H9 (cell line): Measurements from ENCODE around the gene MOCS1. TPM values are rescaled to one million over a fixed set of nuclear protein-coding genes. Genes with fewer than 3 reads are reported as not detected.

Source experiments
- DNase-seq: peaks from one replicate; pipeline ENCODE4 v3.0.0-alpha.2; 2017
- H2AFZ ChIP-seq: one replicate; pipeline ENCODE4 v1.6.1; 2013; ENCODE audit warnings: mild to moderate bottlenecking, low read length, control low read depth, moderate library complexity
- H2AK5ac ChIP-seq: 2 replicates; pipeline ENCODE4 v1.6.1; 2013; ENCODE audit warnings: low read length, control low read depth, mixed read lengths; ENCODE audit not compliant: insufficient read length
- H2BK120ac ChIP-seq: one replicate; pipeline ENCODE4 v1.6.1; 2013; ENCODE audit warnings: low read depth, mild to moderate bottlenecking, low read length, control low read depth, inconsistent platforms; ENCODE audit not compliant: poor library complexity, severe bottlenecking
- H2BK12ac ChIP-seq: 2 replicates; pipeline ENCODE4 v1.6.1; 2013; ENCODE audit warnings: low read length, control low read depth, mixed read lengths, low read depth; ENCODE audit not compliant: insufficient read length
- H2BK15ac ChIP-seq: 2 replicates; pipeline ENCODE4 v1.6.1; 2013; ENCODE audit warnings: low read depth, low read length, control low read depth
- H2BK20ac ChIP-seq: one replicate; pipeline ENCODE4 v1.6.1; 2013; ENCODE audit warnings: low read depth, mild to moderate bottlenecking, low read length, control low read depth, inconsistent platforms; ENCODE audit not compliant: poor library complexity, severe bottlenecking
- H2BK5ac ChIP-seq: 2 replicates; pipeline ENCODE4 v1.6.1; 2013; ENCODE audit warnings: low read length, control low read depth, mixed read lengths; ENCODE audit not compliant: insufficient read length
- H3K14ac ChIP-seq: 2 replicates; pipeline ENCODE4 v1.6.1; 2013; ENCODE audit warnings: low read length, control low read depth; ENCODE audit not compliant: insufficient read depth
- H3K18ac ChIP-seq: 2 replicates; pipeline ENCODE4 v1.6.1; 2013; ENCODE audit warnings: low read depth, mild to moderate bottlenecking, mixed read lengths, low read length, control low read depth; ENCODE audit not compliant: insufficient read length
- H3K23ac ChIP-seq: 2 replicates; pipeline ENCODE4 v1.6.1; 2013; ENCODE audit warnings: low read length, control low read depth, mixed read lengths, low read depth; ENCODE audit not compliant: insufficient read length
- H3K23me2 ChIP-seq: 2 replicates; pipeline ENCODE4 v1.6.1; 2013; ENCODE audit warnings: low read depth, mild to moderate bottlenecking, mixed read lengths, low read length, control low read depth; ENCODE audit not compliant: insufficient read length, poor library complexity, severe bottlenecking
- H3K27ac ChIP-seq: 2 replicates; pipeline ENCODE4 v1.5.1; 2013; ENCODE audit warnings: low read length, control low read depth, mixed read lengths, low read depth; ENCODE audit not compliant: insufficient read length
- H3K27me3 ChIP-seq: 2 replicates; pipeline ENCODE4 v1.6.1; 2013; ENCODE audit warnings: low read length, control low read depth, inconsistent platforms; ENCODE audit not compliant: insufficient read depth
- H3K4ac ChIP-seq: 2 replicates; pipeline ENCODE4 v1.6.1; 2013; ENCODE audit warnings: low read depth, mild to moderate bottlenecking, control low read depth, inconsistent platforms, low read length, moderate library complexity
- H3K4me1 ChIP-seq: 2 replicates; pipeline ENCODE4 v1.6.1; 2013; ENCODE audit warnings: low read length, control low read depth, inconsistent platforms; ENCODE audit not compliant: insufficient read depth
- H3K4me2 ChIP-seq: 2 replicates; pipeline ENCODE4 v1.6.1; 2013; ENCODE audit warnings: low read length, control low read depth, mixed read lengths; ENCODE audit not compliant: insufficient read length, insufficient read depth
- H3K56ac ChIP-seq: 2 replicates; pipeline ENCODE4 v1.6.1; 2013; ENCODE audit warnings: low read depth, mild to moderate bottlenecking, mixed read lengths, low read length, control low read depth; ENCODE audit not compliant: insufficient read length
- H3K79me1 ChIP-seq: 2 replicates; pipeline ENCODE4 v1.6.1; 2013; ENCODE audit warnings: low read depth, mild to moderate bottlenecking, moderate library complexity, low read length, control low read depth, inconsistent platforms; ENCODE audit not compliant: insufficient read depth, poor library complexity, severe bottlenecking
- H3K79me2 ChIP-seq: 2 replicates; pipeline ENCODE4 v1.6.1; 2013; ENCODE audit warnings: low read length, control low read depth, inconsistent platforms; ENCODE audit not compliant: insufficient read depth
- H3K9ac ChIP-seq: 2 replicates; pipeline ENCODE4 v1.6.1; 2013; ENCODE audit warnings: low read length, control low read depth, mixed read lengths; ENCODE audit not compliant: insufficient read length; ENCODE audit errors: extremely low read depth
- H3K9me3 ChIP-seq: one replicate; pipeline ENCODE4 v1.6.1; 2013; ENCODE audit warnings: low read depth, low read length, inconsistent platforms; ENCODE audit not compliant: control insufficient read depth
- H3T11ph ChIP-seq: one replicate; pipeline ENCODE4 v1.6.1; 2013; ENCODE audit warnings: mild to moderate bottlenecking, low read length, control low read depth, inconsistent platforms
- H4K20me1 ChIP-seq: one replicate; pipeline ENCODE4 v1.6.1; 2013; ENCODE audit not compliant: control insufficient read depth, insufficient read length, insufficient read depth
- H4K5ac ChIP-seq: 2 replicates; pipeline ENCODE4 v1.6.1; 2013; ENCODE audit warnings: low read depth, mild to moderate bottlenecking, mixed read lengths, low read length, control low read depth; ENCODE audit not compliant: insufficient read length
- H4K8ac ChIP-seq: replicated peaks from 2 replicates; pipeline ENCODE4 v1.6.1; 2013; ENCODE audit warnings: low read length, control low read depth, mixed read lengths, low read depth; ENCODE audit not compliant: insufficient read length
- H4K91ac ChIP-seq: 2 replicates; pipeline ENCODE4 v1.6.1; 2013; ENCODE audit warnings: low read depth, mild to moderate bottlenecking, moderate library complexity, mixed read lengths, low read length, control low read depth; ENCODE audit not compliant: insufficient read length
- H3K27ac Mint-ChIP-seq, 3 experiments: 2 replicates in 2 of 3; 3 replicates in 1 of 3; pipeline ENCODE4 v1.8.0; 2020 to 2021; ENCODE audit warnings: mixed read lengths in 3 of 3, mild to moderate bottlenecking in 1 of 3, moderate library complexity in 1 of 3
- H3K27me3 Mint-ChIP-seq: 2 replicates; pipeline ENCODE4 v1.8.0; 2021; ENCODE audit warnings: low read depth, mild to moderate bottlenecking, moderate library complexity, mixed read lengths
- H3K36me3 Mint-ChIP-seq, 3 experiments: 2 replicates in 2 of 3; 3 replicates in 1 of 3; pipeline ENCODE4 v1.8.0; 2020 to 2021; ENCODE audit warnings: low read depth in 3 of 3, mixed read lengths in 3 of 3; ENCODE audit not compliant: insufficient read depth in 1 of 3
- H3K4me1 Mint-ChIP-seq, 2 experiments: 2 replicates each; pipeline ENCODE4 v1.8.0; 2020; ENCODE audit warnings: mixed read lengths in 2 of 2
- H3K4me3 Mint-ChIP-seq, 2 experiments: 2 replicates in 1 of 2; 3 replicates in 1 of 2; pipeline ENCODE4 v1.8.0; 2020 to 2021; ENCODE audit warnings: mild to moderate bottlenecking in 2 of 2, mixed read lengths in 2 of 2, moderate library complexity in 1 of 2
- H3K9me3 Mint-ChIP-seq, 2 experiments: 2 replicates in 1 of 2; 3 replicates in 1 of 2; pipeline ENCODE4 v1.8.0; 2020; ENCODE audit warnings: mild to moderate bottlenecking in 2 of 2, mixed read lengths in 2 of 2, moderate library complexity in 1 of 2
- total RNA-seq: library from RNA; stranded (reverse); gene quantifications from 2 replicates; pipeline ENCODE4 v1.2.1, GENCODE V29; 2021
- TF ChIP-seq, protein P1 (sequence below): fragments of 200-600 bp; sonication (generic); conservative IDR thresholded peaks from 3 replicates; pipeline ENCODE4 v1.8.0; 2021; ENCODE audit warnings: antibody characterized with exemption, mild to moderate bottlenecking

MOCS1 gene
- total RNA-seq, 1 experiment from 2014 or later, result 15.2 TPM

GRCh38 chr6:39984051-39984450 is 49.8 kb upstream of the MOCS1 start:
- no peak overlapping the region for H3K56ac ChIP-seq
- no peak overlapping the region for H3K4me3 Mint-ChIP-seq
- no peak overlapping the region for H3K9ac ChIP-seq
- H2AK5ac ChIP-seq, result no peak overlapping the region
- no peak overlapping the region for H2AFZ ChIP-seq
- H4K91ac ChIP-seq, result no peak overlapping the region
- peaks cover 4% of the 10 kb centered on the region for H3K27me3 Mint-ChIP-seq
- no peak overlapping the region for H2BK120ac ChIP-seq
- no peak overlapping the region for H3K14ac ChIP-seq
- TF ChIP-seq, protein P1, sequence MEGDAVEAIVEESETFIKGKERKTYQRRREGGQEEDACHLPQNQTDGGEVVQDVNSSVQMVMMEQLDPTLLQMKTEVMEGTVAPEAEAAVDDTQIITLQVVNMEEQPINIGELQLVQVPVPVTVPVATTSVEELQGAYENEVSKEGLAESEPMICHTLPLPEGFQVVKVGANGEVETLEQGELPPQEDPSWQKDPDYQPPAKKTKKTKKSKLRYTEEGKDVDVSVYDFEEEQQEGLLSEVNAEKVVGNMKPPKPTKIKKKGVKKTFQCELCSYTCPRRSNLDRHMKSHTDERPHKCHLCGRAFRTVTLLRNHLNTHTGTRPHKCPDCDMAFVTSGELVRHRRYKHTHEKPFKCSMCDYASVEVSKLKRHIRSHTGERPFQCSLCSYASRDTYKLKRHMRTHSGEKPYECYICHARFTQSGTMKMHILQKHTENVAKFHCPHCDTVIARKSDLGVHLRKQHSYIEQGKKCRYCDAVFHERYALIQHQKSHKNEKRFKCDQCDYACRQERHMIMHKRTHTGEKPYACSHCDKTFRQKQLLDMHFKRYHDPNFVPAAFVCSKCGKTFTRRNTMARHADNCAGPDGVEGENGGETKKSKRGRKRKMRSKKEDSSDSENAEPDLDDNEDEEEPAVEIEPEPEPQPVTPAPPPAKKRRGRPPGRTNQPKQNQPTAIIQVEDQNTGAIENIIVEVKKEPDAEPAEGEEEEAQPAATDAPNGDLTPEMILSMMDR, result no peak
- no peak overlapping the region for H2BK20ac ChIP-seq
- H3K9me3 Mint-ChIP-seq, result peaks cover 0 to 3% of the 10 kb centered on the region in 2 experiments; a peak in 3 of 5 replicates
- H3K4ac ChIP-seq, result no peak overlapping the region
- no peak for DNase-seq
- H4K5ac ChIP-seq, result no peak overlapping the region
- no peaks in the 10 kb centered on the region for H3K9me3 ChIP-seq
- peaks cover 0 to 3% (median 0%) of the 10 kb centered on the region in 3 experiments; a peak in 1 of 7 replicates for H3K36me3 Mint-ChIP-seq
- no peaks in the 10 kb centered on the region for H4K20me1 ChIP-seq
- H3K4me2 ChIP-seq, result no peak overlapping the region
- no peaks in the 10 kb centered on the region; the same call in 1 of the 2 replicates for H3K4me1 ChIP-seq
- H4K8ac ChIP-seq, result no peak overlapping the region
- H3K79me2 ChIP-seq, result no peaks in the 10 kb centered on the region
- no peak overlapping the region for H2BK12ac ChIP-seq
- no peak overlapping the region for H3K27ac Mint-ChIP-seq
- no peaks in the 10 kb centered on the region for H3K23me2 ChIP-seq
- no peak overlapping the region for H3T11ph ChIP-seq
- H3K18ac ChIP-seq, result no peak overlapping the region
- H3K4me1 Mint-ChIP-seq, result peaks cover 7 to 8% of the 10 kb centered on the region in 2 experiments
- H3K27me3 ChIP-seq, result no peaks in the 10 kb centered on the region
- H3K79me1 ChIP-seq, result no peaks in the 10 kb centered on the region
- H2BK5ac ChIP-seq, result no peak overlapping the region
- H3K23ac ChIP-seq, result no peak overlapping the region
- no peak overlapping the region for H3K27ac ChIP-seq
- H2BK15ac ChIP-seq, result no peak overlapping the region
